GM19372 (cell line): ENCODE results near the gene ADGRF5.

Experiments used
- ATAC-seq: cut with Tn5 transposase; IDR thresholded peaks from one replicate; pipeline ENCODE4 v1.9.1; 2021; ENCODE audit warnings: mild to moderate bottlenecking, low read depth, moderate library complexity; ENCODE audit not compliant: unreplicated experiment

ADGRF5 gene

GRCh38 chr6:46832816-46833215, 88.9 kb downstream of the ADGRF5 start:
- no peak for ATAC-seq

GRCh38 chr6:46828939-46829338, 92.8 kb downstream of the ADGRF5 start:
- no peak for ATAC-seq

DNA sequence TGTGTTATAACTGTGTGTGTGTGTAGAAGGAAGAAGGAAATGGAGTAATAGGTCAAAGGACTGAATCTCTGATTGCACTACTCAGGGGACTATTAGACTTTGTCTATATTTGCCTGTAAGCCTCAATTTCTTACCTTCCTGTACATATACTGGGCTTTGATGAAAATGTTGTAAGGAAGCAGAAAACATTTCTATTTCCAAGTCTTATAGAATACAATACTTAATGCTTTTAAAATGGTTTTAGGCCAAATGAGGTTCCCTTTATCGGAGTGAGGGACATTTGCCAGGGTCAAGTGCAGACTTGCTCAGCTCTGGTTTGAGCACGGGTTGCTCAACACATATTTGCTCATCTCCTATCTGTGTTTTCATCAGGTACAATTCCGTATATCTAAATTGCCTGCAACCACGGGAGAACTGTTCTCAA, 100.3 kb downstream of the ADGRF5 start:
- ATAC-seq: no peak

DNA sequence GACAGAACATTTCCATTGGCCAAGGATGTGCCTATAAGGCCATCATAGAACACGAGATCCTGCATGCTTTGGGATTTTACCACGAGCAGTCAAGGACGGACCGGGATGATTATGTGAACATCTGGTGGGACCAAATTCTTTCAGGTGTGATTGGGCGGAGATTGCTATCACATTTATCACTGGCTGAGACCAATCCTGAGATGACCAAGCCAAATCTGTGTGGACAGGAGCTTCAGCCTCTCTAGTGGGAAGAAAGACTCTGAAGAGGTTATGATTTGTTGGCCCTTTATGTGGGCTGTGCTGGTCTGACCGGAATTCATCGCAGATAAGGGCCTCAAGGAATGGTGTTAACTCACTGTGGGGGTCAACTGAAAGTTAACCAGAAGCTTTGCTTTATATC, 102.2 kb downstream of the ADGRF5 start:
- ATAC-seq: no peak

- no peak for ATAC-seq
Observed at GRCh38 chr6:46816626-46817025, 105.1 kb downstream of the ADGRF5 start.

- ATAC-seq: no peak
Observed at GRCh38 chr6:46815130-46815529, 106.6 kb downstream of the ADGRF5 start.

GRCh38 chr6:46808806-46809205, 112.9 kb downstream of the ADGRF5 start:
- ATAC-seq: no peak
